Measurements from ENCODE around the gene LEMD1. TPM values are rescaled to one million over a fixed set of nuclear protein-coding genes. Genes with fewer than 3 reads are reported as not detected.

The LEMD1 gene
- total and polyA plus RNA-seq, 10 donors, result not detected

- H3K4me1 ChIP-seq, result peaks cover 0 to 12% (median 0%) of the 10 kb centered on the region in 6 donors
- no peaks in the 10 kb centered on the region for H3K9me3 ChIP-seq
- no peaks in the 10 kb centered on the region for H3K36me3 ChIP-seq
- peaks cover 0 to 22% (median 0%) of the 10 kb centered on the region in 7 donors for H3K27me3 ChIP-seq (replicated peaks in 1 of 7)
- TF ChIP-seq CTCF (IDR thresholded peaks at IDR 0.05 in 8 of 11, conservative IDR thresholded peaks at IDR 0.05 in 3 of 11) (no peak), POLR2A (IDR thresholded peaks at IDR 0.05) (no peak), POLR2AphosphoS5 (IDR thresholded peaks at IDR 0.05) (no peak)
- intact Hi-C loops (cut with DNase I; ENCODE audit: low total_unique reads), result no loop called here
- no peak overlapping the region for H3K4me3 ChIP-seq
- WGBS, 5 donors, result 58 to 71% (median 67%) methylated on average over 9 of the region's 9 CpGs
- no peak for DNase-seq
- no peak overlapping the region for H3K27ac ChIP-seq
These were observed 48.6 kb downstream of the LEMD1 start for GRCh38 chr1:205373022-205373797.

GRCh38 chr1:205371871-205372660 is 49.8 kb downstream of the LEMD1 start:
- no peak overlapping the region for H3K27ac ChIP-seq

GRCh38 chr1:205370780-205371179 is 51.1 kb downstream of the LEMD1 start:
- Histone ChIP-seq H3K27me3 (replicated peaks in 1 of 7) (peaks cover 0 to 11% (median 0%) of the 10 kb centered on the region in 7 donors), H3K4me3 (no peak overlapping the region), H3K27ac (no peak overlapping the region), H3K4me1 (peaks cover 0 to 12% (median 0%) of the 10 kb centered on the region in 6 donors), H3K9me3 (no peaks in the 10 kb centered on the region), H3K36me3 (no peaks in the 10 kb centered on the region)
- DNase-seq, result no peak
- TF ChIP-seq CTCF (IDR thresholded peaks at IDR 0.05 in 8 of 11, conservative IDR thresholded peaks at IDR 0.05 in 3 of 11) (no peak), POLR2AphosphoS5 (IDR thresholded peaks at IDR 0.05) (no peak), POLR2A (IDR thresholded peaks at IDR 0.05) (no peak)
- intact Hi-C loops (cut with DNase I; ENCODE audit: low total_unique reads), result no loop called here

More at GRCh38 chr1:205371871-205372660, 49.8 kb downstream of the LEMD1 start:
- H3K9me3 ChIP-seq, result no peaks in the 10 kb centered on the region
- H3K4me1 ChIP-seq, result peaks cover 0 to 12% (median 0%) of the 10 kb centered on the region in 6 donors
- TF ChIP-seq POLR2AphosphoS5 (IDR thresholded peaks at IDR 0.05) (no peak), POLR2A (IDR thresholded peaks at IDR 0.05) (no peak), CTCF (IDR thresholded peaks at IDR 0.05 in 8 of 11, conservative IDR thresholded peaks at IDR 0.05 in 3 of 11) (no peak)
- intact Hi-C loops (cut with DNase I; ENCODE audit: low total_unique reads), result no loop called here
- no peak overlapping the region for H3K4me3 ChIP-seq
- no peak for DNase-seq
- H3K36me3 ChIP-seq, result no peaks in the 10 kb centered on the region
- WGBS, 5 donors, result 66 to 81% (median 79%) methylated on average over 11 of the region's 11 CpGs
- peaks cover 0 to 11% (median 0%) of the 10 kb centered on the region in 7 donors for H3K27me3 ChIP-seq (replicated peaks in 1 of 7)

- Histone ChIP-seq H3K27ac (no peak overlapping the region), H3K27me3 (replicated peaks in 1 of 7) (peaks cover 0 to 6% (median 0%) of the 10 kb centered on the region in 7 donors), H3K4me1 (peaks cover 0 to 12% (median 0%) of the 10 kb centered on the region in 6 donors), H3K4me3 (no peak overlapping the region), H3K9me3 (no peaks in the 10 kb centered on the region), H3K36me3 (no peaks in the 10 kb centered on the region)
- WGBS, 5 donors, result 23 to 48% (median 37%) methylated on average over 3 of the region's 3 CpGs
- intact Hi-C loops (cut with DNase I; ENCODE audit: low total_unique reads), result no loop called here
- TF ChIP-seq POLR2AphosphoS5 (IDR thresholded peaks at IDR 0.05) (no peak), CTCF (IDR thresholded peaks at IDR 0.05 in 8 of 11, conservative IDR thresholded peaks at IDR 0.05 in 3 of 11) (no peak), POLR2A (IDR thresholded peaks at IDR 0.05) (no peak)
- no peak for DNase-seq
These were observed 52.1 kb downstream of the LEMD1 start for GRCh38 chr1:205369701-205370123.

Data from spleen (tissue), 11 donors.